ENCODE data around the gene TUBB2B. TPM values are rescaled to one million over a fixed set of nuclear protein-coding genes. Genes with fewer than 3 reads are reported as not detected.
"Not testable (repeated sequence)": the region's sequence is repeated elsewhere in the genome, so short reads cannot be mapped to it uniquely, and the experiment has no call there.

TUBB2B gene
- total RNA-seq, 1 donor from 2014 or later = 2.4 TPM

GRCh38 chr6:3258720-3259490 lies 31.5 kb upstream of the TUBB2B start, which contains the start of gene PSMG4:
TSS of gene PSMG4 (plus strand) at chr6:3258947. CDS start at chr6:3259023, 76 bp downstream.
- peak; percentile 39 for DNase-seq (ENCODE audit: low read depth, low spot score)

GRCh38 chr6:3258201-3258600 lies 30.7 kb upstream of the TUBB2B start:
- no peak for DNase-seq (ENCODE audit: low read depth, low spot score)

- DNase-seq (ENCODE audit: low read depth, low spot score) = no peak
These were observed 26.1 kb upstream of the TUBB2B start for GRCh38 chr6:3253597-3253961.

- no peak for DNase-seq (ENCODE audit: low read depth, low spot score)
These were observed 25.6 kb upstream of the TUBB2B start for GRCh38 chr6:3252861-3253596.

- DNase-seq (ENCODE audit: low read depth, low spot score) = no peak
These were observed 24.9 kb upstream of the TUBB2B start for GRCh38 chr6:3252369-3252768.

- peak; percentile 27 for DNase-seq (ENCODE audit: low read depth, low spot score)
These were observed 24.2 kb upstream of the TUBB2B start for GRCh38 chr6:3251462-3252314.

- DNase-seq (ENCODE audit: low read depth, low spot score) = no peak
These were observed 22.8 kb upstream of the TUBB2B start for GRCh38 chr6:3250231-3250675.

- no peak for DNase-seq (ENCODE audit: low read depth, low spot score)
These were observed 22.4 kb upstream of the TUBB2B start for GRCh38 chr6:3249821-3250220.

- DNase-seq (ENCODE audit: low read depth, low spot score) = no peak
These were observed 20.0 kb upstream of the TUBB2B start for GRCh38 chr6:3247255-3248146.

GRCh38 chr6:3245216-3245615 lies 17.8 kb upstream of the TUBB2B start:
- no peak for DNase-seq (ENCODE audit: low read depth, low spot score)

- DNase-seq (ENCODE audit: low read depth, low spot score) = not testable (repeated sequence)
These were observed 17.3 kb upstream of the TUBB2B start for GRCh38 chr6:3244832-3245161.

- DNase-seq (ENCODE audit: low read depth, low spot score) = no peak
These were observed 16.8 kb upstream of the TUBB2B start for GRCh38 chr6:3244003-3244831.

- no peak for DNase-seq (ENCODE audit: low read depth, low spot score)
These were observed 15.3 kb upstream of the TUBB2B start for GRCh38 chr6:3242768-3243167.

- not testable (repeated sequence) for DNase-seq (ENCODE audit: low read depth, low spot score)
These were observed 14.3 kb upstream of the TUBB2B start for GRCh38 chr6:3241745-3242144.

- no peak for DNase-seq (ENCODE audit: low read depth, low spot score)
These were observed 13.1 kb upstream of the TUBB2B start for GRCh38 chr6:3240595-3240994.

- no peak for DNase-seq (ENCODE audit: low read depth, low spot score)
These were observed 11.8 kb upstream of the TUBB2B start for GRCh38 chr6:3239110-3239830.

- DNase-seq (ENCODE audit: low read depth, low spot score) = no peak
These were observed 10.6 kb upstream of the TUBB2B start for GRCh38 chr6:3237761-3238662.

- no peak for DNase-seq (ENCODE audit: low read depth, low spot score)
These were observed 8.6 kb upstream of the TUBB2B start for GRCh38 chr6:3236005-3236404.
